ENCODE results near the gene ARL6.

Gene ARL6

DNA sequence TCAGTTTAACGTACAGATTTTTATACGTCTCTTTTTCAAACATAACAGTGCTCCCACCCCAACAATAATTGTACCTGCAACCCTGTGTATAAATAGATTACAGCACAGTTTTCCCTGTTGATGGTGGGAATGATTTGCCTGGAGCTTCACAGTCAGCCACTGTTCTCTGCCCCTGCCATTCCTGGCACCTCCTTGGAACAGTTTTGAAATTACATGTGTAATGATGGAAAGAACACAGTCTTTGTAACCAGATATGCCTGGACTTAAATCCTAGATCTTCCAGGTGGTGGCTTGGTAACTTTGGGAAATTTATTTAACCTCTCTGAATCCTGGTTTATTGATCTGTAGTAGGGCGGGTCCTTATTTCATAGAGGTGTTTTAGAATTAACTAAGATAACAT is 84.2 kb downstream of the ARL6 start:
- H3K36me3 ChIP-seq (ENCODE audit: control insufficient read depth, insufficient read depth, low read length): peaks cover 3% of the 10 kb centered on the region

More for the DNA sequence above, 84.2 kb downstream of the ARL6 start:
- Histone ChIP-seq H3K4me3 (ENCODE audit: low read length) (no peak overlapping the region), H3K9ac (ENCODE audit: low read length) (no peak overlapping the region), H3K27me3 (ENCODE audit: control insufficient read depth, insufficient read depth, low read length) (no peaks in the 10 kb centered on the region), H3K27ac (ENCODE audit: low read depth, low read length) (no peak overlapping the region), H3K4me1 (ENCODE audit: control insufficient read depth, insufficient read depth, low read length) (no peaks in the 10 kb centered on the region)

Data from rectal smooth muscle tissue (tissue), 1 donor.